AG09319 (cell line): ENCODE results near the gene ASH1L.

Experiments used
- DNase-seq: peaks from one replicate; pipeline ENCODE4 v3.0.0-alpha.2; 2010; ENCODE audit warnings: low read depth; ENCODE audit errors: extremely low read depth
- CTCF ChIP-seq: IDR thresholded peaks from 2 replicates; pipeline ENCODE4 v1.5.1; 2011; ENCODE audit warnings: low read depth, mild to moderate bottlenecking, inconsistent platforms, low read length, moderate library complexity

ASH1L gene

GRCh38 chr1:155383406-155383805 lies 179.2 kb downstream of the ASH1L start:
- no peak for DNase-seq
- TF ChIP-seq CTCF: no peak

- no peak for TF ChIP-seq CTCF
- peak; percentile 46 for DNase-seq
Observed at GRCh38 chr1:155379631-155380090, 182.9 kb downstream of the ASH1L start.

- no peak for TF ChIP-seq CTCF
Observed at GRCh38 chr1:155379180-155379579, 183.4 kb downstream of the ASH1L start.

GRCh38 chr1:155360051-155360450 lies 202.6 kb downstream of the ASH1L start:
- no peak for TF ChIP-seq CTCF
- no peak for DNase-seq

More at GRCh38 chr1:155379180-155379579, 183.4 kb downstream of the ASH1L start:
- no peak for DNase-seq

- no peak for DNase-seq
- TF ChIP-seq CTCF: no peak
Observed at GRCh38 chr1:155352631-155353030, 210.0 kb downstream of the ASH1L start.

- no peak for TF ChIP-seq CTCF
Observed at GRCh38 chr1:155342842-155343241, 219.8 kb downstream of the ASH1L start.

GRCh38 chr1:155339515-155340097 lies 223.0 kb downstream of the ASH1L start:
- no peak for TF ChIP-seq CTCF
- DNase-seq: no peak

More at GRCh38 chr1:155342842-155343241, 219.8 kb downstream of the ASH1L start:
- DNase-seq: no peak
